Measurements from ENCODE around the gene PSPC1. TPM values are rescaled to one million over a fixed set of nuclear protein-coding genes. Genes with fewer than 3 reads are reported as not detected.
"Not testable (repeated sequence)": the region's sequence is repeated elsewhere in the genome, so short reads cannot be mapped to it uniquely, and the experiment has no call there.

PSPC1 gene
- total RNA-seq, 1 experiment from 2014 or later = 34.1 TPM

DNA sequence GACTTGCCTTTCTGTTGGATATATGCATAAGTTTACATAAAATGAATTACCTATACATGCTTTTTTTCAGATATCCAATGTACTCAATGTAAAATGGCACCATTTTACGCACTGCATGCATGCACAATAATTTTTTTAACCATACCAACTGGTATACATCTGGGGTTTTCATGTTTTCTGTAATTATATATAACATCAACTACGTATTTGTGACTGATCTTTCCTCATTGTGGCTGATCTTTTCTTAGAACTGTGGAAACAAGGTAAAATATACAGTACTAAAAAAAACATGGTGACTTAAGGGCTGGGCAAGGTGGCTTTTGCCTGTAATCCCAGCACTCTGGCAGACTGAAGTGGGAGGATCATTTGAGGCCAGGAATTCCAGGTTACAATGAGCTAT lies 18.5 kb downstream of the PSPC1 start:
- no peak for DNase-seq (ENCODE audit: extremely low read depth, low read depth)

DNA sequence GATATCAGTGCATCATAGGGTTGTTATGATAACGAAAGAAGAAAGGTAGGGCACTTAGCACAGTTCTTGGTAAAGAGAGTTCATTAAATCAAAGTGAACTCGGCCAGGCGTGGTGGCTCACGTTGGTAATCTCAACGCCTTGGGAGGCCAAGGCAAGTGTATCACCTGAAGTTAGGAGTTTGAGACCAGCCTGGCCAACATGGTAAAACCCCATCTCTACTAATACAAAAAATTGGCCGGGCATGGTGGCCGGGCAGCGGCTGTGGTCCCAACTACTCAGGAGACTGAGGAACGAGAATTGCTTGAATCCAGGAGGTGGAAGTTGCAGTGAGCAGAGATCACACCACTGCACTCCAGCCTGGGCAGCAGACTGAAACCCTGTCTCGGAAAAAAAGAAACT lies 19.1 kb downstream of the PSPC1 start:
- no peak for DNase-seq (ENCODE audit: extremely low read depth, low read depth)

DNA sequence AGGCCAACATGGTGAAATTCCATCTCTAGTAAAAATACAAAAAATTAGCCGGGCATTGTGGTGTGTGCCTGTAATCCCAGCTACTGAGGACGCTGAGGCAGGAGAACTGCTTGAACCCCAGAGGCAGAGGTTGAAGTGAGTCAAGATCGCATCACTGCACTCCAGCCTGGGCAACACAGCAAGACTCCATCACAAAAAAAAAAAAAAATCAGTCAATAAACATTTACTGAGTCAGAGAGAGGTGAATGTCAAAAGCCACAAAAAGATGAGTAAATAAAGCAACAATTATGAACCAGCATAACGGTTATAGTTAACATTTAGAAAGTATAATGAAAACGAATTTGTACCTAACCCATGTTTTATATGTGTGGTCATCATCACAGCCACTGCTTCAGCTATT lies 23.1 kb downstream of the PSPC1 start:
- no peak for DNase-seq (ENCODE audit: extremely low read depth, low read depth)

DNA sequence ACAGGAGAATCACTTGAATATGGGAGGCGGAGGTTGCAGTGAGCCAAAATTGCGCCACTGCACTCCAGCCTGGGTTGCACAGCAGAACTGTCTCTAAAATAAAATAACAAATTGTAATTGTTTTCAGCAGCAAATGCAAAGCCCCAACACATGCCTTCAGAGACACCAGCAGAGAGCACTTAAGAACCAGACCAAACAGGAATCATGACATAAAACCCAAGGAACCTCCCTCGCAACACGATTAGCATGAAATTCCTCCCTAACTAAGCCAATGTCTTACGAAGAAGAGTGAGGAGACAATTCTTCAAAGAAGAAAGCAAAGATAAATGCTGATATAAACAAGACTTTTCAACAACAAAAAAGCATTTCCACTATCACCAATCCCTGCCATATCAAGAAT lies 40.1 kb downstream of the PSPC1 start:
- DNase-seq (ENCODE audit: extremely low read depth, low read depth) = no peak

DNA sequence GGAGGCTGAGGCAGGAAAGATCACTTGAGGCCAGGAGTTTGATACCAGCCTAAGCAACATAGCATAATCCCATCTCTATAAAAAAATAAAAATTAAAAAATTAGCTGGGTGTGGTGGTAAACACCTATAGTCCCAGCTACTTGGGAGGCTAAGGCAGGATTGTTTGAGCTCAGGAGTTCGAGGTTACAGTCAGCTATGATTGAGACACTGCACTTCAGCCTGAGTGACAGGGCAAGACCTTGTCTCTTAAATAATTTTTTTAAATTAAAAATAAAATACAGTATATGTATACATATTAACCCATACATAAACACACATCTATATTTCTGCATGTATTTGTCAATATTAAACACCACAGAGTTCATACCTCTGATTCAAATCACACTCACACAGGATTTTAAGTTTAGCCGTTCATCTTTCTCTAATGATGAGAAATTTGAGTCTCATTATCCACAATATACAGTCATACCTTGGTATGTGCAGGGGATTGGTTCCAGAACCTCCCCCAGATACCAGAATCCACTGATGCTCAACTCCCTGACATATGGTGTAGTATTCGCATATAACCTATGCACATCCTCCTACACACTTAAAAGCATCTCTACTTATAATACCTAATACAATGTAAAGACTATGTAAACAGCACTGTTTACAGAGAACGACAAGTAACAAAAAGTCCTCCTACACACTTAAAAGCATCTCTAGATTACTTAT lies 44.7 kb downstream of the PSPC1 start:
- DNase-seq (ENCODE audit: extremely low read depth, low read depth) = no peak

DNA sequence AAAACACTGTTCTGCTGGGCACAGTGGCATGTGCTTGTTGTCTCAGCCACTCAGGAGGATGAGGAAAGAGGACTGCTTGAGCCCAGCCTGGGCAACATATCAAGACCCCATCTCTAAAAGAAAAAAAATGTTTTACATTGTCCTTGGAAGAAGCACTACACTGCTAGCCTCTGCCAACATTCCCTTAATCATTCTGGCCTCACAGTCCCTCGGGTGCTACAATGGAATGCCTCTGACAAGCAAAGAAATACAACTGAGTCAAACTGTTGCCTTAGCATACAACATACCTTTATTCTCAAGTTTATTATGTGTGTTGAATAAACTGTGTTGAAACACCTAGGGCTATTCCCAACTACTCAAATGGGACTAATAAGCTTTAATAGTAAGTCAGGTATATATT lies 56.1 kb downstream of the PSPC1 start:
- DNase-seq (ENCODE audit: extremely low read depth, low read depth) = no peak

DNA sequence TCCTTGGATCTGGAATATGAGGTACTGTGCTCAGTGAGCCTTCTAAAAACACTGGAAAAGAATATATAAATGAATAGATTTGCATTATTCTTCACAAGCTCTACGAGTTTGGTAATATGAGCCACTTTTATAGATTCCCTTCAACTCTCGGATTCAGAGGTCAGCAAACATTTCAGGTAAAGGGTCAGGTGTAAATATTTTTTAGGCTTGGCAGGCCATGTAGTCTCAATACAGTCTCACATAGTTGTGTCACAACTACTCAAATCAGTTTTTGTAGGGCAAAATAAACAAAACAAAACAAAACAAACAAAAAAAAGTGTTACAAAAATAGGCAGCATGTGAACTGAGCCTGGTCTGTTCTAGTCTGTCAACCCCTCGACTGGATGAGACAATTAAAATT lies 57.4 kb downstream of the PSPC1 start:
- no peak for DNase-seq (ENCODE audit: extremely low read depth, low read depth)

DNA sequence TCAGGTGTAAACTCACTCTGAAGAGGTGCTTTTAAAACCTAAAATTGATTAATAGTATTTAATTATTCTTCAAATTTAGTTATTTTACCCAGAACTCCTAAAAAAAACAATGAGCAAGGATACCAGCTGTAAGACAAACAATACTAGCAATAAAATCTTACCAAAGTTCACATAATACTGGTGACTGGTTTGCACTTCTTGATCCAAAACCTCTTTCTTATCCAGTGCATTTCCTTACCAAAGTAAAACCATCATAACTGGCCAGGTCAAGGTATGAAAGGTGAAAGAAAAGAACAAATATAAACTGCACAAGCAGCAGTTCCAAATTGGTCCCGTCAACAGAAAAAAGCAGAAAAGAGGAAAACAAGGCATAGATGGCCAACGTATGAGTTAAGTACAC lies 62.7 kb downstream of the PSPC1 start:
- no peak for DNase-seq (ENCODE audit: extremely low read depth, low read depth)

DNA sequence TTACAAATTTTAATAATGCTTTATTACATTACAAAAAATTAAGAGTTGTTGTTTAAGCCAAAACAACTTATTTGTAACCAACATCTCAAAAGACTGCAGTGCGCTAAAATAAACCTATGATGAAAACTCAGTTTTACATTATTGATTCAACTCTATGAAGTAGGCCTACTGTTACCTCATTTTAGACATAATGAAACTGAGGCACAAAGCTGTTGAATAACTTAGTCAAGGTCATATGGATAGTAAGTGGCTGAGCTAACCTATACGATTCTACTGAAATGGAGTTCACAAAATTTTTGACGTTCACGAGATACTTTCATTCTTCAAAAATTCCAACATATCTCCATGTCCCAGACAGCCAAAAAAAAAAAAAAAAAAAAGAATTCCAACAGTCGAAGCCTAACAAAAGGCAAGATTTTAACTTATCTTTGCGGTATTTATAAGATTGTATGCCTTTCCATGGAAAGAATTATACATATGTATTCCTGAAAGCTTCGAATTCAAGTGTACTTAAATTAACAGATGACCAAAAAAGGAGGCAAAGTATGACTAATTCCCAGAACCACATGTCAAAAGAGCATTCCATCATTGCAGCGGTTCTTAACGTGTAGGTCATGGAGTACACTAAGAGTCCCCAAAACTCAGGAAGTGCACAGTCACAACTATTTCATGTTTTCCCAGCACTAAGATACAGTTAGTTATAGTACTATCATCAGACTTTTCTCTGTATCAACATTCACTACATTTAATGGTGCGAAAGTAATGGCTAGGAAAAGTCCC lies 69.4 kb downstream of the PSPC1 start:
- no peak for DNase-seq (ENCODE audit: extremely low read depth, low read depth)

DNA sequence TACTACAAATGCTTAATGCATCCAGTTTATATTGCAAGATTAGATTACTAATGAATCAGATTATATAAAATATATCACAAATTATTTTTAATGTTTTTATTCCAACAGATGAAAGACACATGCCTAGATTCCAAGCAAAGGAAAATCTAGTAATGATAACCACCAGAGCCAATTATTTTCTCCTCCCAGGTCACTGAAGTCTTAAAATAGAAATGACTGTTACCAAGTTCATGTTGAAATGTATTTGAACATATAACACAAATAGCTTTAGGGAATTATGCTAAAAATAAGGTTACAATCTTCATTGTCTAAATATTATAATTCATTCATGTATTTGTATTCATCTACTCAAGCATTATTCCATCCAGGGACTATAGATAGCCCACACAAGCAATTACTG lies 73.0 kb downstream of the PSPC1 start:
- DNase-seq (ENCODE audit: extremely low read depth, low read depth) = not testable (repeated sequence)

DNA sequence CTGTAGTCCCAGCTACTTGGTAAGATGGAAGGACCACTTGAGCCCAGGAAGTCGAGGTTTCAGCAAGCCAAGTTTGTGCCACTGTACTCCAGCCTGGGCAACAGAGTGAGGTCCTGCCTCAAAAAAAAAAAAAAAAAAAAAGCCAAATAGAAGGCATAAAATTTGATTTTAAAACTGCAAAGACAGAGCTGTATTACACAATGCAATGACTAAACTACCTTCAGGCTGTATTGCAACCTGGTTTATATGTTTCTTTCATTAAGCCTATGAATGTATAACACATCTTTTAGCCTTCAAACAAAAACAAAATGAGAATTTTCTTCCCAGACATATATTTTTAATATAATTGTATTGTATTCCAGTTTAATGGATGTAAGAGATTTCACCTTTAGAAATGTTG lies 73.7 kb downstream of the PSPC1 start:
- DNase-seq (ENCODE audit: extremely low read depth, low read depth) = not testable (repeated sequence)

DNA sequence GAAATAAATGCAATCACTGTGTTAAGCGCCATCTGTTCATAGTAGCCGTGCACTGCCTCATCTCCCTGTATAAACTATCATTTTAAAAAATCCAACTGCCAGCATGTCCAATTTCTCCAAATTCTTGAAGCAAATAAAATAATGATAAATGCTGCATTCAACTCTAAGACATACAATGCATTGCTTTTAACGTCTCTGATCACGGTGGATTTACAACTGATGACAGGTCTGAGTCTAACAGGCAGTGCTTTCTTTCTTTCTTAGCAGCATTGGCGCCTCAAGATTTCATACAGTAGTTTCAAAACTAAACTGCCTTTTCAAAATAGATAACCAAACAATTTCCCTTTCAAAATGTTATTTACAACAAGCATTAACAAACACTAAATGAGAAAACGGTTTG lies 78.5 kb downstream of the PSPC1 start:
- not testable (repeated sequence) for DNase-seq (ENCODE audit: extremely low read depth, low read depth)

DNA sequence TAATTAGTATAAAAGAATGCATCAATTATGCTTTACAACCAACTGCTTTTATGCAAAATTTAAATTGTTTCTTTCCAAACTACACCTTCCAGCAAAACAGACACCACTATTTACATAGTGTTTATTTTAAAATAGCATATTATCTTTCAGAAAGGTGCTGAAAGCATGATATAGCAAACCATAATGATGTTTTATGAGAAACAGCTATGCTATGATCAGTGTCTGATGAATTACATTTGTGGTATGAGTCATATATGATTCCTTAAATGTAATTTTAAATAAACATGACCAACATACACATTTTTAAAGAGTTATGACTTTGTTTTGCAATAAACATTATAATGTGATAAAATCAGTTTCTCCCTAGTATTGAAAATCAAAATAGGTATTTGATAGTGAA lies 81.1 kb downstream of the PSPC1 start:
- not testable (repeated sequence) for DNase-seq (ENCODE audit: extremely low read depth, low read depth)

DNA sequence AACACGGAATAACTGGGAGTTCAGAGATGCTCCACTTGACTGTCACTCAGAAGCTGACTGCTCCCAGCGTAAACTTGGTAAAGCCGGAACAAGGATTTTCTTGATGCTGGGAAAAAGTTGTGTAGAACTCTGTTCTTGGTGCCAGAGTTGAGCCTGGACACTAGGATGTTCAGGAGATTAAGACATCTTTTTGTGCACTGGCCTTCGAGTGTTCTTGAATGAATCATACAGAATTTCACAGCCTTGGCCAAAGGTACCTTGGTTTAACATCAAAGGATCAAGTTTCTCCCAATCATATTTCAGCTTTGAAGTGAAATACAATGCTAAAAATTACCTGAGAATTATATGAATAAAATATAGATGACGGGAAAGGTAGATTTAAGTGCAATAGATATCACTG lies 81.8 kb downstream of the PSPC1 start:
- DNase-seq (ENCODE audit: extremely low read depth, low read depth) = not testable (repeated sequence)

DNA sequence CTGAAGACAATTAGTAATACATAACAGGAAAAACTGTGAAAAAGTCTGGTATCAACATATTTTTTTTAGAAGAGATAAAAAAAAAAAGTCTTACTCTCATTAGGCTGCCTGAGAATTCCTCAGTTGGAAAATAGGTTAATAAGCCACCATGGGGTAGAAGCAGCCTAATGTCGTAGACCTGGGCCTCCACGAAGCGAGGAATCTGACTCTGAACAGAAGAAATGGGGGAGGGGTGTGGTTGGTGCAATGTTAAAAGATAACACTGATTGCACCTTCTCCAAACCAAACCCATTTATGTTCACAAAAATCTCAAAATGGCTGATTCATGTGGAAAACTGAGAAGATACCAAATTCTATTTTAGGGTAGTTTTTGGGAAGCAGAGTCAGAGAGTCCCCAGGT lies 86.9 kb downstream of the PSPC1 start:
- no peak for DNase-seq (ENCODE audit: extremely low read depth, low read depth)

DNA sequence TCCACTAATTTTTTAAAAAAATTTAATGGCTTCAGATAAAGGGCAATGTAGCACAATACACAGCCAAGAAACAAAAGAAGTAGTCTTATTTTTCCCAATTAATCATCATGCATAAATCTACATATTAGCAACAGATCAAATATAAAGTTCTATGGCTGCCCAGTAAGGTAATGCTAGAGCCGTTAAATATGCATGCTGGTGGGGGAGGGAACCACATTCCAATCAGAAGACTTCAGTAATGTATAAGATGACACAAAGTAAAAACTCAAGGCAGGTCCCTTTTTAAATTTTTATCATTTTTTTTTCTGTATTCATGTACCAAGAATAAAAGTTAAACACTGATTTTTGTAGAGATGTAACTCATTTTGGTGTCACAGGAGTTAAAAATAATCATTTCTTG lies 87.3 kb downstream of the PSPC1 start:
- DNase-seq (ENCODE audit: extremely low read depth, low read depth) = no peak

DNA sequence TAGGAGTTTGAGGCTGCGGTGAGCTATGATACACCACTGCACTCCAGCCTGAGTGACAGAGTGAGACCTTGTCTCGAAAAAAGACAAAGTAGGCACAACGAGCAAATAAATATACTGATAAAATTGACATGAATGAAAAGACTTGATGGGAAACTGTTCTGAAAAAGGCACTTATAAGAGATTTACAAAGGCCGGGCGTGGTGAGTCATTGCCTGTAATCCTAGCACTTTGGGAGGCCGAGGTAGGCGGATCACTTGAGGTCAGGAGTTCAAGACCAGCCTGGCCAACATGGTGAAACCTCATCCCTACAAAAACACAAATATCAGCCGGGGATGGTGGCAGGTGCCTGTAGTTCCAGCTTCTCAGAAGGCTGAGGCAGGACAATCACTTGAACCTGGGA lies 91.3 kb downstream of the PSPC1 start:
- DNase-seq (ENCODE audit: extremely low read depth, low read depth) = not testable (repeated sequence)

DNA sequence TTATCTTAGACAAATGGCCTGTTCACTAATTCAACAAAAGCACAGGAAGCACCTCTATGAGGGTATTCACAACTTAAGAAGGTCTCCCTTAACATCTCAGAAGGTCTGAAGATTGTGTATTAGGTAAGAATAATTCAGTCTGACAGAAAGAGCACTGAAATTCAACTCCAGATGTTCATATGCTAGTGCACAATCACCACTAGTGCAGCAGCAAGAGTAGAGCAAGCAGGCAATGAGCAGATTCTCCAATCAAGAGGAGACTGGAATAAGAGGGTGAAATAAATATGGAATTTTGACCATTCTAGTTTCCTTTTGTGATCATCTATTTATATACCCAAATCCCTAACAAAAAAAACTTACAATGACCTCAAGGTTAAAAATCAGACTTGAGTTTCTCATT lies 97.3 kb downstream of the PSPC1 start:
- DNase-seq (ENCODE audit: extremely low read depth, low read depth) = no peak

DNA sequence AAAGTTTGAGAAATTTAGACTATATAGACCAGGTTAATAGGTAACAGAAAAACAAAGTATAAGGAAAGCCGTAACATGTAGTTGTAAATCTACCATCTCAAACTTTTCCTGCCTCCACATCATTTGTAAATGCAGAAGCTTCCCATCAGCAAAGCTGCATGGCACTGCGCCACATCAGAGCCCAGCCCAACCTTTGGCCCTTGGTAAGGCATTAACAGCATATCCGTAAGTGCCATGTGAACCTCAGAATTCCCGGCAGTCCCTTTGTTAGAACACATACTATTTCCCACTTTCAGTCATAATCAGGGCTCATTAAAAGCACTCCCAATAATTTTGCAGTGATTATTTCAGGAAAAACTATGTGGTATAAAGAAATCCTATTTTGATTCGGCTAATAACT lies 97.7 kb downstream of the PSPC1 start:
- DNase-seq (ENCODE audit: extremely low read depth, low read depth) = no peak

DNA sequence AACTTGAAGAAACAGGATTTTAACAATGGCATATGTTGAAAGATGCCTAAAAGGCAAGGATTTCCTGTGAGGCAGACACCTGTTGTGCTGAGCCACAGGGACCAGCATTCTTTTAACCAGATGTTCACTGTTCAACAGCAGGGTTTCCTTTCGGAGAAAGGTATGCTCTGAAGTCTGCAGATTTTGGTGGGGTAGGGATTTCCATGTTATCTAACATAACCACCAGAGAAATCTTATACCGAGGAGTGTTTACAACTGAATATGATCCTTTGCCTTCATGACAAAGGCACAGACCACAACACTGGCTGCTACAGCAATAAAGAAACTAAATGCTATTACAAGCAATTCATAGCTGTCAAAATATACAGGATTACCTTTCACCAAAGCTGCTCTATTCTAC lies 101.2 kb downstream of the PSPC1 start:
- DNase-seq (ENCODE audit: extremely low read depth, low read depth) = no peak

DNA sequence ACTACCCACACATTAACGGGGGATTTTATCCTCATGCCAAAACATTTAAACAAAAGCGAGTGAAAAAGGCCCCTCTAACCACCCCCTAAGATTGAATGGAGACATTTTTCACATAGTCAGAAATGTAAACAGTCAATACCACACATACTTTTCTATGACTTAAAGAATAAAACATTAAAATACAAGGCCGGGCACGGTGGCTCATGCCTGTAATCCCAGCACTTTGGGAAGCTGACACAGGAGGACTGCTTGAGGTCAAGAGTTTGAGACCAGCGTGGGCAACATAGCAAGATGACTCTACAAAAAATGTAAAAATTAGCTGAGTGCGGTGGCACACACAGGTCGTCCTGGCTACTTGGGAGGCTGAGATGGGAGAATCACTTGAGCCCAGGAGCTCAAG lies 102.0 kb downstream of the PSPC1 start:
- DNase-seq (ENCODE audit: extremely low read depth, low read depth) = no peak

DNA sequence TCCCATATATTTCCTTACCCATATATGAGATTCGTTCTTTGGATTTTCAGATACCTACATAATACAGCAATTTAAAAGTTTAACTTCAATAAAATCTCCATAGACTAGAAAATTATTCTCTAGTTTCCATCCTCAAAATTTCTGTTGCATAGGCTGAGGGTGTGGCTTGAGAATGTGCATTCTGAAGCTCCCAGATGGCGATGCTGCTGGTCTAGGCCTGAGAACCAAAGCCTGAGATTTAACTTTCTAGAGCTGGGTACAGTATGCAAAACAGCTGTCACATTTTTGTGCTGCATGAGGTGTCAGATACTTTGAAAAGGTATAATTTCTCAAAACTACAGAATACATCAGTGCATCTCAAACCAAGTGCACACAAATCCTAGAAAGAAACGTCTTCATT lies 106.6 kb downstream of the PSPC1 start:
- no peak for DNase-seq (ENCODE audit: extremely low read depth, low read depth)
